ENCODE measurements around the gene DNASE1L2. TPM values are rescaled to one million over a fixed set of nuclear protein-coding genes. Genes with fewer than 3 reads are reported as not detected.

DNASE1L2 gene
- total and polyA plus RNA-seq, 11 donors: 0.12 to 0.51 (median 0.34) TPM; not detected in 2

DNA sequence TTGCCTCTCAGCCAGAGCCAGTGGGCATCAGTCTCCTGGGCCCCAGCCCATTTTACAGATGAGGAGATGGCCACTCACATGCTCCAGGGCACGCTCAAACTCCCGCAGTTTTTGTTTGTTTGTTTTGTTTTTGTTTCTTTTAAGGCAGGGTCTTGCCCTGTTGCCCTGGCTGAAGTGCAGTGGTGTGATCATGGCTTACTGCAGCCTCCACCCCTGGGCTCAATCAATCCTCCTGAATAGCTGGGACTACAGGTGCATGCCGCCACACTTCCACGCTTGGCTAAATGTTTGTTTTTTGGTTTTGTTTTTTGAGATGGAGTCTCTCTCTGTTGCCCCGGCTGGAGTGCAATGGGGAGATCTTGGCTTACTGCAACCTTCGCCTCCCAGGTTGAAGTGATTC, 9.3 kb upstream of the DNASE1L2 start:
- 92 to 94% (median 93%) methylated on average over 6 of the region's 6 CpGs for WGBS, 4 donors
- no peaks in the 10 kb centered on the region for H3K27me3 ChIP-seq
- peaks cover 4 to 52% (median 37%) of the 10 kb centered on the region in 9 donors for H3K36me3 ChIP-seq
- H3K9me3 ChIP-seq: no peaks in the 10 kb centered on the region
- no peak for DNase-seq
- H3K4me1 ChIP-seq: peaks cover 0 to 31% (median 17%) of the 10 kb centered on the region in 12 donors
- ATAC-seq: no peak
- no peak for TF ChIP-seq POLR2A (IDR thresholded peaks at IDR 0.05)
- TF ChIP-seq, protein P1, sequence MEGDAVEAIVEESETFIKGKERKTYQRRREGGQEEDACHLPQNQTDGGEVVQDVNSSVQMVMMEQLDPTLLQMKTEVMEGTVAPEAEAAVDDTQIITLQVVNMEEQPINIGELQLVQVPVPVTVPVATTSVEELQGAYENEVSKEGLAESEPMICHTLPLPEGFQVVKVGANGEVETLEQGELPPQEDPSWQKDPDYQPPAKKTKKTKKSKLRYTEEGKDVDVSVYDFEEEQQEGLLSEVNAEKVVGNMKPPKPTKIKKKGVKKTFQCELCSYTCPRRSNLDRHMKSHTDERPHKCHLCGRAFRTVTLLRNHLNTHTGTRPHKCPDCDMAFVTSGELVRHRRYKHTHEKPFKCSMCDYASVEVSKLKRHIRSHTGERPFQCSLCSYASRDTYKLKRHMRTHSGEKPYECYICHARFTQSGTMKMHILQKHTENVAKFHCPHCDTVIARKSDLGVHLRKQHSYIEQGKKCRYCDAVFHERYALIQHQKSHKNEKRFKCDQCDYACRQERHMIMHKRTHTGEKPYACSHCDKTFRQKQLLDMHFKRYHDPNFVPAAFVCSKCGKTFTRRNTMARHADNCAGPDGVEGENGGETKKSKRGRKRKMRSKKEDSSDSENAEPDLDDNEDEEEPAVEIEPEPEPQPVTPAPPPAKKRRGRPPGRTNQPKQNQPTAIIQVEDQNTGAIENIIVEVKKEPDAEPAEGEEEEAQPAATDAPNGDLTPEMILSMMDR (IDR thresholded peaks at IDR 0.05): no peak
- intact Hi-C loops (cut with DNase I): loop anchor here in 1 of 10 donors (2.0 kb wide), 1 partner anchor 22 kb away; no protein-coding TSS in a partner anchor
- no peak overlapping the region for H3K4me3 ChIP-seq
- no peak overlapping the region for H3K27ac ChIP-seq

DNA sequence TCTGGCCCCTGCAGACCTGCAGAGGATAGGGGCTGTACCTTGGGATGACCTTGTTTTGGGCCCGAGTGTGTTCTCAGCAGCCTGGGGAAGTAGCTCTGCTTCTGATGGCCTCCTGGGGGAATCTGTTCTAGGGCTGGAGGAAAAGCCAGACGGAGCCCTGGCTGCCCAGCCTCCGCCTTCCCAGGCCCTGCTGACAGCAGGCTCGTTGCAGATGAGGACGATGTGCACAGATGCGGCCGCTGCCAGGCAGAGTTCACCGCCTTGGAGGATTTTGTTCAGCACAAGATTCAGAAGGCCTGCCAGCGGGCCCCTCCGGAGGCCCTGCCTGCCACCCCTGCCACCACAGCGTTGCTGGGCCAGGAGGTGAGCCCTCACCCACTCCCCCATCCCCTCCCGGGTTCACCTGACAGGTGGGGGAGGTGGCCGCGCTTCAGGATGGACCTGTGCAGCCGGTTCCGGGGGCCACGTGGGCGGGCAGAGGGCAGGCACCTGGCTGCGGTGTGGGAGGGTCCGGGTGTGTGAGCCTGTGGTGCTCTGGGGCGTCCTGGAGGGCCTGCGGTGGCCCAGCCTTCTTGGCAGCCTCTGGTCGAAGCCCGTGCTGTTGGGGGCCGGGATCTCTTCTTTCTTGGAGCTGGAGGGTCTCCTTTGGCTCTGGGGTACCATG, 8.0 kb upstream of the DNASE1L2 start:
- H3K4me3 ChIP-seq: no peak overlapping the region
- ATAC-seq: no peak
- DNase-seq: no peak
- H3K9me3 ChIP-seq: no peaks in the 10 kb centered on the region
- intact Hi-C loops (cut with DNase I): no loop called here
- H3K27me3 ChIP-seq: no peaks in the 10 kb centered on the region
- WGBS, 4 donors: 86 to 91% (median 88%) methylated on average over 14 to 25 of the region's 25 CpGs
- H3K36me3 ChIP-seq: peaks cover 7 to 66% (median 51%) of the 10 kb centered on the region in 9 donors
- H3K27ac ChIP-seq: no peak overlapping the region
- H3K4me1 ChIP-seq: peaks cover 0 to 28% (median 14%) of the 10 kb centered on the region in 12 donors
- TF ChIP-seq POLR2A (IDR thresholded peaks at IDR 0.05): no peak
- TF ChIP-seq, protein P1 (IDR thresholded peaks at IDR 0.05): no peak

DNA sequence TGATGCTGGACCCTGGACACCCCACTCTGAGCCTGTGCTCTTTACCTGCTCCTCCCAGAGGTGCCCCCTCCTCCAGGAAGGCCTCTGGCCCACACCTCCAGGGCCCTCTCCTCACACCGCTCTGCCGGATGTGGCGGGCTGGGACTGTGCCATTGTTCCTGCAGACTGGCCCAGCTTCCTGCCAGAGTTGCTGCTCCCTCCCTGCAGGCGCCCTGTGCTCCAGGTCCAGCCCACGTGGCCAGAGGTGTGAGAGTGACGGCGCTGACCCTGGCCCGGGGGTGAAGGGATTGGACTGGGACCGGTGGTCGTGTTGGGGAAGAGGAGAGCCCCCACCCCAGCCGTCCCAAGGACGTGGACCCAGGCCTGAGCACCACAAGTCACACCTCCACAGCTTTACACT, 7.2 kb upstream of the DNASE1L2 start:
- Histone ChIP-seq H3K27ac (no peak overlapping the region), H3K4me3 (no peak overlapping the region), H3K36me3 (peaks cover 7 to 74% (median 59%) of the 10 kb centered on the region in 9 donors), H3K27me3 (no peaks in the 10 kb centered on the region), H3K4me1 (peaks cover 0 to 27% (median 13%) of the 10 kb centered on the region in 12 donors), H3K9me3 (no peaks in the 10 kb centered on the region)
- no peak for ATAC-seq
- TF ChIP-seq, protein P1 (IDR thresholded peaks at IDR 0.05): no peak
- TF ChIP-seq POLR2A (IDR thresholded peaks at IDR 0.05): no peak
- DNase-seq: no peak
- 81 to 92% (median 88%) methylated on average over 12 of the region's 12 CpGs for WGBS, 4 donors
- intact Hi-C loops (cut with DNase I): no loop called here

DNA sequence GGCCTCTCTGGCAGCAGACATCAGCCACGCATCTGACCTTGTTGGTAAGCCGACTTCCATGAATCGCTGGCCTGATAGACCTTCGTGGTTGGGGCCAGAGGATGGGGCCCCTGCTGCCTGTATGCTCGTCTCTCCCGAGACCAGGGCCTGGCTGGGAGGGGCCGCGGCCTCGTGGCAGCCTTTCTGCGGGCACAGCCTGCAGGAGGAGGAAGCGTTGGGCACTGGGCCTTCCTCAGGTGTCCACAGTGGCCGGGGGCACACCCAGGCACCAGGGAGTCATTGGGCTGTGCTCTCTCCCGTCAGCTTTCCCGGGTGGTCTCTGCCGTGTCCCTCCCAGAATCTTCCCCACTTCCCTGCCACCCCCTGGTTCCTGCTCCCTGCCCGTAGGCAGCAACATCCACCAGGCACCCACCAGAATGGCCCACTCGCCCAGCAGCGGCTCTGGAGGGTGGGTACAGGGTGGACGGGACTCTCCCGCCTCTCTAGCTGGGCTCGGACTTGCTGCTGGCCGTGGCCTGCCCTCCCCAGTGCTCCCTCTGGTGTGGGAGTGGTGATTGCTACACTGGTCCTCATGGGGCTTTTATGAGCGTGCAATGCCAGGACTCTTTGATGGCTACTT, 6.5 kb upstream of the DNASE1L2 start:
- 85 to 93% (median 93%) methylated on average over 15 to 23 of the region's 23 CpGs for WGBS, 4 donors
- intact Hi-C loops (cut with DNase I): no loop called here
- Histone ChIP-seq H3K4me1 (peaks cover 0 to 20% (median 8%) of the 10 kb centered on the region in 12 donors), H3K36me3 (peaks cover 7 to 80% (median 66%) of the 10 kb centered on the region in 9 donors), H3K27ac (no peak overlapping the region), H3K9me3 (no peaks in the 10 kb centered on the region), H3K4me3 (no peak overlapping the region), H3K27me3 (no peaks in the 10 kb centered on the region)
- TF ChIP-seq, protein P1 (IDR thresholded peaks at IDR 0.05): no peak
- TF ChIP-seq POLR2A (IDR thresholded peaks at IDR 0.05): no peak
- ATAC-seq (no peak), DNase-seq (no peak)
